Heart right ventricle (tissue), 16 donors: ENCODE results near the gene ZNF511. TPM values are rescaled to one million over a fixed set of nuclear protein-coding genes. Genes with fewer than 3 reads are reported as not detected.

Experiments used
- ATAC-seq, 8 donors: fragments of 200-7000 bp; cut with Tn5 transposase; one replicate each; pipeline ENCODE4 v1.9.1; 2020; ENCODE audit warnings: mild to moderate bottlenecking in 8 of 8, moderate library complexity in 8 of 8, moderate number of reproducible peaks in 1 of 8
- DNase-seq, 2 donors: peaks; one replicate each; pipeline ENCODE4 v3.0.0-alpha.2; 2020
- H3K27ac ChIP-seq, 10 donors: fragments of 200-600 bp; sonication (generic) in 2 of 10; one replicate each; pipeline versions ENCODE4 v1.5.0 to v1.8.0; 2020 to 2022; ENCODE audit warnings: mild to moderate bottlenecking in 3 of 10
- H3K27me3 ChIP-seq, 7 donors: fragments of 200-600 bp; one replicate each; pipeline ENCODE4 v1.8.0; 2021 to 2022; ENCODE audit warnings: mild to moderate bottlenecking in 2 of 7
- H3K36me3 ChIP-seq, 9 donors: fragments of 200-600 bp; sonication (generic) in 1 of 9; one replicate each; pipeline versions ENCODE4 v1.5.0 to v1.8.0; 2020 to 2022; ENCODE audit warnings: mild to moderate bottlenecking in 2 of 9
- H3K4me1 ChIP-seq, 9 donors: fragments of 200-600 bp; sonication (generic) in 1 of 9; one replicate each; pipeline versions ENCODE4 v1.5.0 to v1.8.0; 2020 to 2022; ENCODE audit warnings: mild to moderate bottlenecking in 4 of 9
- H3K4me3 ChIP-seq, 10 donors: fragments of 200-600 bp; sonication (generic) in 2 of 10; one replicate each; pipeline versions ENCODE4 v1.5.0 to v1.8.0; 2020 to 2022; ENCODE audit warnings: mild to moderate bottlenecking in 7 of 10, moderate library complexity in 2 of 10
- H3K9me3 ChIP-seq, 11 donors: fragments of 200-600 bp in 10 of 11; sonication (generic) in 2 of 11; one replicate each; pipeline versions ENCODE4 v1.5.0 to v1.8.0; 2013 to 2022; ENCODE audit warnings: mild to moderate bottlenecking in 2 of 11, control low read depth in 1 of 11, moderate library complexity in 1 of 11
- CTCF ChIP-seq, 9 donors: fragments of 200-600 bp; sonication (generic) in 2 of 9; IDR thresholded peaks; one replicate each; pipeline versions ENCODE4 v1.5.0 to v1.8.0; 2021 to 2022; ENCODE audit warnings: antibody characterized with exemption in 9 of 9, mild to moderate bottlenecking in 5 of 9, moderate library complexity in 1 of 9
- WGBS, 2 donors: extraction: QIAGEN DNeasy Blood & Tissue Kit; methylation state at CpG; one replicate each; pipeline ENCODE4 v1.1.7; 2013; ENCODE audit warnings: inconsistent platforms in 1 of 2; 5-methylcytosine and 5-hydroxymethylcytosine counted together
- intact Hi-C, 10 donors: fragments of 100-400 bp; cut with DNase I; formaldehyde crosslinking; loops; one replicate each; pipeline versions ENCODE4 v1.11.1 to v1.14.2; 2022
- polyA plus RNA-seq, 2 donors: library from polyadenylated mRNA; stranded (reverse); fragments of 200-250 nt; gene quantifications; one replicate each; pipeline ENCODE4 v1.2.3, GENCODE V29; 2013
- total RNA-seq, 10 donors: library from RNA; stranded (reverse); fragmentation: NEBNext Ultra II Directional in 3 of 10; extraction: Animal tissue kit (Norgen Biotek cat#: 25700) in 3 of 10; gene quantifications; one replicate each; pipeline versions ENCODE4 v1.2.1 to v1.2.4, GENCODE V29; 2021 to 2023
- donor health status: Arrhythmogenic right ventricular cardiomyopathy.
- donor health status: ischemic (EF 13 %, LVEDD 7.1; RV severe dilation, severe dysfunction).
- donor health status: healthy with polysubstance abuse.
- donor health status: DM: no; HTN: yes; CAD: no.
- donor health status: DM: no; HTN: no; CAD: no.
- donor health status: ischemic (EF 25% LVEDD 6.9; RV normal size, moderate dysfunction).
- donor health status: ischemic (EF 25% LVEDD 5.7; RV mildly dilated, moderate dysfunction).
- donor health status: healthy.
- donor health status: DM: yes; HTN: yes; CAD: no.
- donor health status: Ischemic cardiomyopathy.
- donor health status: ischemic (EF 35%, LVEDD 5.7; RV mildly dilated, moderate dysfunction).
- donor health status: nonischemic (EF 11% LVEDD 7.7; RV severe dilation, severe dysfunction).
- donor health status: DM: yes; HTN: yes; CAD: no.
- donor health status: PGD.
- donor health status: ischemic (EF 29% LVEDD 5.4; RV normal size, mild dysfunction).
- donor health status: nonischemic (EF 23%, LVEDD 6.1; RV moderate dilation, normal function).

The ZNF511 gene
- total and polyA plus RNA-seq, 12 donors = 30.6 to 129 (median 43.5) TPM

GRCh38 chr10:133275684-133276092, 33.0 kb upstream of the ZNF511 start:
- Histone ChIP-seq H3K27ac (peak overlapping the region in 2 of 10 donors; percentile 66 to 94), H3K36me3 (peaks cover 0 to 50% (median 8%) of the 10 kb centered on the region in 9 donors), H3K4me1 (peaks cover 0 to 62% (median 13%) of the 10 kb centered on the region in 9 donors), H3K27me3 (peaks cover 0 to 33% (median 27%) of the 10 kb centered on the region in 7 donors), H3K9me3 (no peaks in the 10 kb centered on the region), H3K4me3 (peak overlapping the region in 4 of 10 donors; percentile 20 to 54 (median 29))
- intact Hi-C loops = no loop called here
- no peak for ATAC-seq
- no peak for DNase-seq
- no peak for TF ChIP-seq CTCF (IDR thresholded peaks at IDR 0.05)
- WGBS, 2 donors = 37 to 43% methylated on average over 12 of the region's 12 CpGs

- TF ChIP-seq CTCF (IDR thresholded peaks at IDR 0.05) = no peak
- peak overlapping the region in 6 of 10 donors; percentile 15 to 54 (median 27) for H3K4me3 ChIP-seq
- intact Hi-C loops = no loop called here
- H3K27ac ChIP-seq = peak overlapping the region in 2 of 10 donors; percentile 66 to 94
- no peak for ATAC-seq
- 33 to 34% methylated on average over 6 of the region's 6 CpGs for WGBS, 2 donors
- peaks cover 0 to 33% (median 27%) of the 10 kb centered on the region in 7 donors for H3K27me3 ChIP-seq
- H3K9me3 ChIP-seq = no peaks in the 10 kb centered on the region
- no peak for DNase-seq
- peaks cover 0 to 47% (median 8%) of the 10 kb centered on the region in 9 donors for H3K36me3 ChIP-seq
- H3K4me1 ChIP-seq = peaks cover 0 to 62% (median 13%) of the 10 kb centered on the region in 9 donors
Measured at GRCh38 chr10:133276100-133276434, 32.6 kb upstream of the ZNF511 start.

GRCh38 chr10:133276435-133277201, 32.1 kb upstream of the ZNF511 start, which contains the start of gene ADAM8:
Gene ADAM8 (minus strand): TSS chr10:133276868. CDS start chr10:133276817, 51 bp downstream.
- ATAC-seq (peak in 3 of 8 donors; percentile 8 to 32 (median 11)), DNase-seq (peak in 1 of 2 donors; percentile 48)
- H3K9me3 ChIP-seq = no peaks in the 10 kb centered on the region
- H3K4me3 ChIP-seq = peak within 1 kb of the TSS in 6 of 10 donors; percentile 15 to 54 (median 27)
- TF ChIP-seq CTCF (IDR thresholded peaks at IDR 0.05) = no peak
- peak within 1 kb of the TSS in 2 of 10 donors; percentile 66 to 94 for H3K27ac ChIP-seq
- peaks cover 0 to 47% (median 13%) of the 10 kb centered on the region in 9 donors for H3K36me3 ChIP-seq
- intact Hi-C loops = no loop called here
- peaks cover 0 to 33% (median 27%) of the 10 kb centered on the region in 7 donors for H3K27me3 ChIP-seq
- WGBS, 2 donors = 8% methylated on average over 61 to 63 of the region's 63 CpGs
- H3K4me1 ChIP-seq = peaks cover 0 to 62% (median 13%) of the 10 kb centered on the region in 9 donors

- ATAC-seq = no peak
- DNase-seq = no peak
- 66 to 69% methylated on average over 25 of the region's 25 CpGs for WGBS, 2 donors
- intact Hi-C loops = no loop called here
- Histone ChIP-seq H3K27me3 (peaks cover 0 to 33% (median 27%) of the 10 kb centered on the region in 7 donors), H3K9me3 (no peaks in the 10 kb centered on the region), H3K27ac (peak overlapping the region in 3 of 10 donors; percentile 41 to 94 (median 62)), H3K4me3 (peak overlapping the region in 1 of 10 donors; percentile 54), H3K36me3 (peaks cover 0 to 48% (median 22%) of the 10 kb centered on the region in 9 donors), H3K4me1 (peaks cover 0 to 62% (median 13%) of the 10 kb centered on the region in 9 donors)
- TF ChIP-seq CTCF (IDR thresholded peaks at IDR 0.05) = no peak
Measured at GRCh38 chr10:133277277-133277992, 31.3 kb upstream of the ZNF511 start.
